Parietal lobe (tissue), 2 donors: ENCODE results near the gene ASCC2. TPM values are rescaled to one million over a fixed set of nuclear protein-coding genes. Genes with fewer than 3 reads are reported as not detected.

Source experiments
- small RNA-seq: library from RNA; depleted of rRNA; stranded (forward); fragments of <200 nt; gene quantifications from one replicate; pipeline ENCODE3, GENCODE V24; 2014; ENCODE audit warnings: low replicate concordance
- total RNA-seq: library from RNA; depleted of rRNA; stranded (reverse); fragments of >200 nt; gene quantifications from one replicate; pipeline ENCODE4 v1.2.3, GENCODE V29; 2014

The ASCC2 gene
- total RNA-seq: 45.7 TPM

GRCh38 chr22:29837741-29838598, at the start of gene ASCC2:
Gene ASCC2 (minus strand): TSS chr22:29838274. CDS start chr22:29832325, 5,949 bp downstream.

GRCh38 chr22:29883045-29883774, 45.1 kb upstream of the ASCC2 start, which contains the start of gene MTMR3:
Gene MTMR3 (plus strand): TSS chr22:29883174. CDS start chr22:29971060, 87,886 bp downstream.

DNA sequence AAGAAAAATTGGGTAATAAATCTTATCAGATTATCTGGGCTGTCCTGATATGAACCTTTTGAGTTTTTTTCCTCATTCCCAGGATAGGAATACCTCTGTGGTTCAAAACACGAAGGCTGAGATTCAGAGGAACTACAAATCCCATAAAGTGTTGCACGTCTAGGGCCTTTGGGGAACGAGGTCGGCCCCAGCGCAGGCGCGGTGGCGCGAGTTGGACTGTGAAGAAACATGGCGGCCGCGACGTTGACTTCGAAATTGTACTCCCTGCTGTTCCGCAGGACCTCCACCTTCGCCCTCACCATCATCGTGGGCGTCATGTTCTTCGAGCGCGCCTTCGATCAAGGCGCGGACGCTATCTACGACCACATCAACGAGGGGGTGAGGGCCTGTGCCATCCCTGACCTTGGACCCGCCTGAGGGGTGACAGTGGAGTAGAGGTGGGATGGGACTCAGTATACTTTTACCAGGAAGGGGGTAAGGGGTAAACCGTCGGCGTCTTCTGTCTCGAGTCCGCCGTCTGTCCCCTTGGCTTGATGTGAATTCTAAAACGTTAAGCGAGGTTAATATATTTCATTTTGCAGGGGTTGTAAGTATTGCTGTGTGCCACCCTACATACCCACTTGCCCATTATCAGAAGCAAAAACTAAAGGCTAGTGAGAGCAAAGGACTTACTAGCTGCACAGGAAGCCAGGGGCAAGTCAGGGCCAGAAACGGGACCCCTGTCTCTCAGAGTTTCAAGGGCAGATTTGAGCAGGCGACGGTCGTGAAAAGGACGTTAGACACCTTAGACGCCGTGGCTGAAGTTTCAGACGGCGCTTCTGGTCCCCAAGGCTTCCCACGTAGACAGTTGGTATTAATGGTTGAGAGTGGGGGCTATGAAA, 70.7 kb downstream of the ASCC2 start, which contains the start of gene UQCR10:
Gene UQCR10 (plus strand): TSS at position 199 of the 881 bp plus-strand sequence. CDS start 30 bp downstream, at position 229.

GRCh38 chr22:29766632-29767170, 71.4 kb downstream of the ASCC2 start, which contains the start of gene ZMAT5:
Gene ZMAT5 (minus strand): TSS chr22:29767007. CDS start chr22:29748544, 18,463 bp downstream.

Small RNAs within 50 kb of the gene (small RNA-seq; reads per million reads assigned to genes)
- gene RF00019: not detected

Other genes with a start within 250 kb of the ASCC2 start
- 43.8 TPM for gene NF2, start 234.6 kb downstream of the ASCC2 start, total RNA-seq
- gene CABP7, start 118.3 kb downstream of the ASCC2 start, total RNA-seq: 1.9 TPM
- 11.9 TPM for gene ZMAT5, start 71.3 kb downstream of the ASCC2 start, total RNA-seq
- gene UQCR10, start 70.9 kb downstream of the ASCC2 start, total RNA-seq: 35.4 TPM
- gene MTMR3, start 44.9 kb upstream of the ASCC2 start, total RNA-seq: 132 TPM
- not detected for gene HORMAD2, start 242.2 kb upstream of the ASCC2 start, total RNA-seq